HG03575 (cell line): ENCODE results near the gene ORC2.
"Not testable (repeated sequence)": the region's sequence is repeated elsewhere in the genome, so short reads cannot be mapped to it uniquely, and the experiment has no call there.

Experiments used
- ATAC-seq: cut with Tn5 transposase; IDR thresholded peaks from one replicate; pipeline ENCODE4 v1.9.1; 2021; ENCODE audit not compliant: unreplicated experiment, insufficient number of reproducible peaks, low FRiP score; ENCODE audit errors: extremely low read depth

ORC2 gene

DNA sequence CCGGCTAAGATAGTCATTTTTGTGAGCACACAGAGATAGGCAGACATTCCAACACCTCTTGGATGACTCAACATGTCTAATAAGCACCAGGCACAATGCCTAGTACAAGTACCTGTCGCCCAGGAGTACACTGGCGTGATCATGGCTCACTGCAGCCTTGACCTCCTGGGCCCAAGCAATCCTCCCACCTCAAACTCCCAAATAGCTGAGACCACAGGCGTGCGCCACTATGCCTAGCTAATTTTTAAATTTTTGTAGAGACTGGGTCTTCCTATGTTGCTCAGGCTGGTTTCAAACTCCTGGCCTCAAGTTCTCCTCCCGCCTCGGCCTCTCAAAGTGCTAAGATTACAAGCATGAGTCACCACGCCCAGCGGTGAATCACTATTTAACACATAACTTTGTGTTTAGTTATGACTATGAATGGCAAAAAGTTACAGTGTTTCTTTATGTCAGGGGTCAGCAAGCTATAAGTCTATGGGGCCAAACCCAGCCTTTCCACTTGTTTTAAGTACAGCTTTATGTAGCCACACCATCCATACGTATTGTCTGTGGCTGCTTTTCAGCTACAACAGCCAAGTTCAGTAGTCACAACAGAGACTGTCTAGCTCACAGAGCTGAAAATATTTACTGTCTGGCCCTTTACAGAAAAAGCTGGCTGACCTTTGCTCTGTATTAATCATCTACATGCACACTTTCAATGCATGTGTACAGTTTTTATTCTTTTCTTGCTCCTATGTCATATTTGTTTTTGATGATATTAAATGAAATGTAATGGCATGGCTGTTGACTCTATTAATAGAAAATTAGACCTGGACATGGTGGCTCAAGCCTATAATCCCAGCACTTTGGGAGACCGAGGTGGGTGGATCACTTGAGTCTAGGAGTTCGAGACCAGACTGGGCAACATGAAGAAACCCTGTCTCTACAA is 18.7 kb downstream of the ORC2 start:
- no peak for ATAC-seq

DNA sequence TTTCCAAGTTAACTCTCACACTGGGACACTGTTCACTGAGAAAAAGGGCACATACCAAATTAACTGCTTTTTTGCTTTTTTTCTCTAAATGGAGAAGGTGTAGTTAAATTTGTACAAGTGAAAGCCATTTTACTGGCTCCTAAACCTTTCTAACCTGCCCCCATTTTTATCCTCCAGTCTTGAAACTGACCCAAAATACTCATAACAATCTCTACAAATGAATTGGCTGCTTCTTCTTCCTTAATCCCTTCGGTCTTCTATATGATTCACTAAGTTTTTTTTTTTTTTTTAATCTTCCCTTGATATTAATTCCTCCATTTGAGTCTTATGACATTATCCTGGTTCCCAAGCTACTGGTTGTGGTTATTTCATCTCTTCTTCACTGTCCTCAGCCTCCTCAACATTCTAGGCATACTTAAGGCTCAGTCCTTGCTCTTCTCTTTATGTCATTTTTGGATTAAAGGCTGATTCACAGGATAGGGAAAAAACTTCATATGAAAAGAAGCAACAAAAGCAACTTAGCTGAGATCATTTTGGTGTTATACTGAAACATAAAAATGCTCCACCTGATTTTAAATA is 19.8 kb downstream of the ORC2 start:
- ATAC-seq: no peak

DNA sequence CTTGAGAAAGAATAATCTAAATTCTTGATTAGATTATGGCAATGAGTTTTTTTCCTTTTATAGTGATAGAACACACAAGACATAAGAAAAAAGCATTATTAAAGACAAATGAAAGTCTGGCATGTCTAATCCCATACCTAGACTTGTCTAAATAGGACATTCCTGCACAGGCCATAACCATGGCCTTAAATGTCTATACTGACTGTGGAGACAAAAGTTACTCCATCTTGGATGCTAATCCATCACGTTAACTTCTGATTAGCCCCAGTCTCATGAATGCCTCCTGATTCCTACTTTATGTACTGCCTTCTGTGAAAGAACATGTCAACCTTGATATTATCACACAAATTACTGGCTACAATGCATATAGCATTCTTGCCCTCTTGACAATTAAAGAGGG is 23.6 kb downstream of the ORC2 start:
- no peak for ATAC-seq

DNA sequence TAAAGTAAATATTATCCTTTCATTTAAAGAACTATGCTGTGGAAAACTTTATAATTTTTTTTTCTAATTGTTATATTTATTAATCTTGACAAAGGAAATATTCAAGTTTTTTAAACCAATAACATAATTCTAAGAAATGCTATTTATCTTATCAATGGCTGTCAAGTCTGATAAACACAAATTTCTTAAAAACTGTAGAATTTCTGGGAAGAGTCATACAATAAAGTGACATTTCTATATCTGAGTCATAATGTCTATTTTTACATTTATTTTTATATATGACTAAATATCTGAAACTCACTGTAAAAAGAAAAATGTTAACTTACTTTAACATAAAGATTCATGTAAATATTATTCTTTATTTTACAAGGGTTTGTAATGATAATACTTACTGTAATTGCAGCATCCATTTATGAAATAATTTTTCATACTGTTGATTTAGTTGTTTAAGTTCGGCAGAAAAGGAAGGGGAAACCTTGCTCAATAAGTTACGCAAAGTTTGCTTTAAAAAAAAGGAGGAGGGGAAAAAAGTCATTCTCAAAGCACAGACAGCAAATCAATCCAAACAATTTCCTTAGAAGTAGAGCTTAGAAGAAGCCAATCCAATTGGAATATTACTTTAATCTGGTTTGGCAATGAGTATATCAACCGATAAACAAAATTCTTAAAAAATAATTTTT is 32.4 kb downstream of the ORC2 start:
- ATAC-seq: no peak

DNA sequence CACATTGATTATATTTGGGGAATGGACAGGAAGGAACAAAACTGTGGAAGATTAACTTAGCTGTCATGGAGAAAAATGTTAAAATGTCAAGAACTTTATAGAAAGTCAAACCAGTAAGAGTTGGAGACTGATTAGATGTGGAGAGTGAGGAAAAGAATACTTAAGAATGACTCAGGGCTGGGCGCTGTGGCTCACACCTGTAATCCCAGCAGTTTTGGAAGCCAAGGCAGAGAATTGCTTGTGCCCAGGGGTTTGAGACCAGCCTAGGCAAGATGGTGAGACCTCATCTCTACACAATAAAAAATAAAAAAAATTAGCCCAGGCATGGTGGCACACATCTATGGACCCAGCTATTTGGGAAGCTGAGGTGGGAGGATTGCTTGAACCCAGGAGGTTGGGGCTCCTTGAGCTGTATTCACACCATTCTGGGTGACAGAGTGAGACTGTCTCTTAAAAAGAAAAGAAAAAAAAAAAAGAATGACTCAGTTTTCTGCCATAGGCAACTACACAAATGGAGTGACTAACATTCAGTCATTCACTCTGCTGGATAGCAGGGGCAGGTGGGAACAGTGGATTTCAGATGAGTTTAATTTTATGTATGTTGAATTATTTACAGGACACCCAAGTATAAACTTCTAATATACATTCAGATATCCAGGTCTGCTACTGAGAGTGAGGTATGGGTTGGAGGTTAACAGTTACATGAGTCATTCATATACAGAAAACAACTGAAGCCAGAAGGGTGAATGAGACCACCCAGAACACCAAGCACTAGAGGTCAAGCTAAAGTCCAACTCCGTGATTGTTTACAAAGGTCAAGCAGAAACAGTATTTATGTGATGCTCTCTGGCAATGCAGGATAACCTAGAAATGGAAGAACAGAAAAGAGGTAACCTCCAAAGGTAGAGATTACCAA is 33.9 kb downstream of the ORC2 start:
- ATAC-seq: no peak

DNA sequence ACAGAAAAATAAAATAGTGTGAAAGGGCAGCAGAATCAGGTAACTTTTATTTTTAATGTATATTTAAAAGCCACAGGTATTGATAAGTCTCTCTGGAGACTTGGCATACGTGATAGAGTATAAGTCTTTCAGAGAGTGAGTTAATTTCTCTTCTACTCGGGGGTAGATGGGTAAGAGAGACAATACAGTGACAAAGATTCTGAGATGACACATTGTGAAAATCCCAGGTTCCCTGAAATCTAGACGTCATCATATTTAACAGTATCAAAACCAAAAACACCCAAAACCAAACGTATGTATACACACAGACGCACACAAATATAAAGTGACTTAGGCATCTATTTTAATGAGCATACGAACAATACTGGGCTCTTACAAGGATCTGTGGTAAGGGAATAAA is 41.0 kb downstream of the ORC2 start:
- no peak for ATAC-seq

DNA sequence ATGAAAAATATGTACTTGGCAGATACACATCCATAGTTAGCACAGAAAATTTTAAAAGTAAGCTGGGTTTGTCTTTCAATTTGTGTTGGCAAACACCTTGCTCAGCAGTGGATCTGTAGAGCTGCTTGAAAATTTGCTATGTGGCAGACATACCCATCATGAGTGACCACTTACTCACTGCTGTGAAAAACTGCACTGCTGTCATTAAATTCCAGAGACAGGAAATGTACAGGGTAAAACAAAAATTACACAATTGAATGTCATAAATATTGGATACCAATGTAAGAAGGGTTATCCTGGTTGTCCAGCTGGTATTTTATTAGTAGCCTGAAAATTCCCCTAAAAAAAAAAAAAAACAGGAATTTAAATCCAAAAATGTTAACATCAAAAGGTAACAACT is 49.8 kb downstream of the ORC2 start:
- ATAC-seq: no peak

DNA sequence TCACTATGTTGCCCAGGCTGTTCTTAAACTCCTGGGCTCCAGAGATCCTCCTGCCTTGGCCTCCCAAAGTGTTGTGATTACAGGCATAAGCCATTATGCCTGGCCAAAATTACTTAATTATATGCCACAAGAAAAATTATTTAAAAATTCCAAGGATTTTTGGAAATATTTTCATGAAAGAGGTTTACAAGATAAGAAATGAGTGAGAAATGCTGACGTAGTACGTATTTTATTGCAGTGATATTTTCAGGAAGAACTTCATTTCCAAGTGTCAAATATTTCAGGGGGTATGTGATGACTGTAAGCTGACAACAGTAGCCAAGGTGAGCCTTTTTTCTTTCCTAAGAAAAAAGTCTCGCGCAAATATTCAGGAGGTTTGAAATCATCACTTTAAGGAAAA is 53.5 kb downstream of the ORC2 start:
- ATAC-seq: no peak

DNA sequence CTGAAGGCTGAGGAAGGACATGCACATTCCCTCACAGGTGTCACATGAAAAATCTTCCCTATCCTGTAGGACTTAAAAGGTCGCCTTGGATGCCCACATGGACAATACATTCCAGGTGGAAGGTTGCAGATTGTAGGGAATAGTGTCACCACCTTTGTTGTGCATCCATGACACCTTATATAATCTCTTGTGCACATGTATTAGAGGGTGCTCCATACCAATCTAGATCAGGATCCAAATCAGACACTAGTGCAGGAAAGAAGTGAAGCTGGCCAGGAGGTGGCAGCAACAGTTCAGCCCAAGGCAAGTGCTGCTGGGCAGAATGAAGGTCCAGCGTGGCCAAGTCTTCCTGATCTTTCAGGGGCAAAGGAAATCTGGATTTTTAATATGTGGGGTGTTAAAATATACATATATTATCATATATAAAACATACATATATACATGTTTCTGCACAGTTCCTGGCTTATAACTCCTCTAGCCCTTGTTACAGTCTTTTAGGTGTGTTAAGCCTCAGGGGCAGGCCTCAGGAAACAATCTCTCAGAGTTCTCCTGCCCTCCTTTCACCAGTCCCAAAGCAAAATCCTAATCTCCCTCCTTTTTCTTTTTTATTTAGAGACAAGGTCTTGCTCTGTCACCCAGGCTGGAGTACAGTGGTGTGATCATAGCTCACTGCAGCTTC is 57.7 kb downstream of the ORC2 start:
- ATAC-seq: no peak

DNA sequence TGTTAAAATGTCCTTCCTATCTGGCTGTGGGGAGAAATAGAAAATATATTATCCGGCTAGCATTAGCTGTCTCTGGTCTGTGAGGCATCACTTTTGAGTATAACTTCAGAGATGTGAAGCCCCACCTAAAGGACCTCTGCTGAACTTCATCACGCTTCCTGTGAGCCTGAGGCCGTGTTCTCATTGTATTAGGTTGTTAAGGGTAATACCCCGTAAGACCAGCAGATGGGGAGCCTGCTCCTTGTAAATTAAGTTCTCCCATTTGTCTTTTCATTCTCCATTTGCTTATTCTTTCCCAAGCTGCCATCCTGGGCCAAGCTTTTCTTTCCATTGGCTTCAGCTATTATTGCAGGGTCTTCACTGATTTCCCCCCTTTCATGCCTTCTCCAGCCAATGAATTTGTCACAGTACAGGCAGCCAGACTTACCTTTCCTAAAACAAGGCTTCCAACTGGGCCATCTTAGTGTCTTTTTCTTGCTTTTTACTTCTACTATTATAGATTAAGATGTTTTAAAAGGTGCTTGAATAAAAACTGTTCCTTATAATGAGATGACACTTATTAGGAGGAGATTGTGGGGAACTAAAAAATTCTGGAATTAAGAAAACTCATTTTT is 61.9 kb downstream of the ORC2 start:
- peak; percentile 90 for ATAC-seq

DNA sequence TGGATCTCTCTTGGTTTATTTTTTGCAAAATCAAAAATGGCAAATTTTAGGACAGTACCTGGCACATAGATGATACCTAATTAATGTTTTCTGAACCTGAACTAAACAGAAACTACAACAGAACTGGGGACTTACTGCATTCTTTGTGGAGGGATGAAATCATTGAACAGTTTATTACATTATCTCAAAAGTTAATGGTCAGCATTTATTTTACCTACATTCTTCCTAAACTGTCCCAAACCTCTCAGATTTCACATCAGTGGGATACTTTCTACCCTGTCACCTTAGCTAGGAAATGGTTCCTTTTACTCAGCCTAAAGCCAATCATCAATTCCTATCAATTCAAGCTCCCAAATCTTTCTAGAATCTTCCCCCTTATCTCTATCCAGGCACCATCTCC is 64.0 kb downstream of the ORC2 start:
- no peak for ATAC-seq

DNA sequence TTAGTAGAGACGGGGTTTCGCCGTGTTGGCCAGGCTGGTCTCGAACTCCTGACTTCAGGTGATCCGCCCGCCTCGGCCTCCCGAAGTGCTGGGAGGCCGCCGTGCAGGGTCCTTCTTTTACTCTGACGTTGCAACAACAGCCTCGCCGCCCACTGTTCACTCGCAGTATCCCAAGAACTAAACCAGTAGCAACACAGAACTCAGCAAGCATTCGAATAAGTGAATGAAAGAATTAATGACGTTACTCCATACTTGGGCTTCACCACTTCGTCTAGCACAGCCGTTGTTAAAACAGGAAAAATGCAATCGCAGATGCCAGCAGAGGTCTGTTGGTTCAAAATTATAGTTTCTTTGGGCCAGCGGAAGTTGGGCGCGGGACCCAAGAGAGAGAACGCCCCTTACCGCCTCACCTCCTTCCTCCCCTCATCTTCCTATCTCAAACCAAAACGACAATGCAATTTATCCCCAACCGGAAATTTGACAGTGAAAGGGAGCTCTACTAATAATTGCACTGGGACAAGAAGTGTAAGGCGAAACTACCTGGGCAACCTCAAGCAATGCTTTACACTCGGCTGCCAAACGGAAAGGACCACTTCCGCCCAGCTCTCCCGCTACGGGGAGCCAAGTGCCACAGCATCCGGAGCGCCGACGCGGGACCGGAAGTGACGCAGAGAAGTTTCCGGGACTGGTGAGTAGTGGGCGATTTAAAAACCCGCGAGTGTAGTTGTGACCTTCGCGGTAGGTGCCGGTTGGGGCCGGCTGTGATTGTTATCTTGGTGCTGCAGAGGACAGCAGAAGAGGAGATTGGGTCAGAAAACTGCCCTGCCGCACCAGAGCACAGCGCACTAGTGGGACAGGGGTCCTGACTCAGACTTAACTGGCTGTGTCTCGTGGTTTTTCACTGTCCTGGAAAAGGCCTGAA is 74.5 kb downstream of the ORC2 start, which contains the start of the genes NIF3L1 and PPIL3:
NIF3L1 (plus strand) TSS at position 668 of the 922 bp plus-strand sequence. CDS start 2,573 bp downstream, outside the sequence.
PPIL3 (minus strand) TSS at position 374 of the 922 bp plus-strand sequence. CDS start 1,462 bp downstream, outside the sequence.
- peak; percentile 54 for ATAC-seq

DNA sequence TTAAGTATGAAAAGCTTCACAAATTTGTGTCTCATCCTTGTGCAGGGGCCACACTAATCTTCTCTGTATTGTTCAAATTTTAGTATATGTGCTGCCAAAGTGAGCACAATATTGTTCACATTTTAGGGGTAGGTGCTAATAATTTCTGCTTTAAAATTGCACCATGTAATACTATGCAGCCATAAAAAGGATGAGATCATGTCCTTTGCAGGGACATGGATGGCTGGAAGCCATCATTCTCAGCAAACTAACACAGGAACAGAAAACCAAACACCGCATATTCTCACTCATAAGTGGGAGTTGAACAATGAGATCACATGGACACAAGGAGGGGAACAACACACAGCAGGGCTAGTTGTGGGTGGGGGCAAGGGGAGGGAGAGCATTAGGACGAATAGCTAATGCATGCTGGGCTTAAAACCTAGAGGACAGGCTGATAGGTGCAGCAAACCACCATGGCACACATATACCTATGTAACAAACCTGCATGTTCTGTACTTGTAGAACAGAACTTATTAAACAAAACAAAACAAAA is 81.7 kb downstream of the ORC2 start:
- ATAC-seq: not testable (repeated sequence)

DNA sequence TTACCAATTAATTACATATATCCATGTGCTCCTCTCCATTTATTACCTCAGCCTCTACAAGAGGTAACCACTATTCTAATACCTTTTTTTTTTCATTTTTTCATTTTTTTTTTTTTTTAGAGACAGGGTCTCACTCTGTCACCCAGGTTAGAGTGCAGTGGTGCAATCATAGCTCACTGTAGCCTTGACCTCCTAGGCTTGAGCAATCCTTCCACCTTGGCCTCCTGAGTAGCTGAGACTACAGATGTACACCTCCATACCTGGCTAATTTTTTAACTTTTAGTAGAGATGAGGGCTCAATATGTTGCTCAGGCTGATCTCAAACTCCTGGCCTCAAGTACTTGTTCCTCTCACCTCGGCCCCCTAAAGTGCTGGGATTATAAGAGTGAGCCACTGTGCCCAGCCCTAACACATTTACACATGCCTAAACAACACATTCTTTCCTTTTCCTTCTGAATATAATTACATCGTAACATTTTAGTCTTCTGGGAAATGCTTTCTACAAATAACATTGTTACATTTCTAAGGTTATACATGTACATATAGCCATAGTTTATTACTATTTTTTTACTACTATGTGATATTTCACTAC is 85.1 kb downstream of the ORC2 start:
- no peak for ATAC-seq

DNA sequence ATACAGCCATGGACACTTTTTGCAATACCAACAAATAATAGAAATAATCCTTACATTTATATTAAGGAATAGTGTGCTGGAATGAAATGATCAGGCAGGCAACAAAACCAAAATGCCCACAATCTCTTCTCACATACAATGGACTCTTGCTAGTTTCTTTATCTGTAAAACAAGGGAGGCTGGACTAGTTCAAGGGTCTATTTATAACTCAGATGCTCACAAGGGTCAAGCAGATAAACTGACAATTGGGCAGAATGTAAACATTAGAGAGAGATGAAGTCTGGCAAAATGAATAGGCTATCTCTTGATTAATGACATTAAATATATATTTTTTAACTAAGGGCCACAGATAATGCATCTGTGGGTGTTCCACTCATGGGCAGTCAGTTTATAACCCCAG is 86.0 kb downstream of the ORC2 start:
- ATAC-seq: no peak

DNA sequence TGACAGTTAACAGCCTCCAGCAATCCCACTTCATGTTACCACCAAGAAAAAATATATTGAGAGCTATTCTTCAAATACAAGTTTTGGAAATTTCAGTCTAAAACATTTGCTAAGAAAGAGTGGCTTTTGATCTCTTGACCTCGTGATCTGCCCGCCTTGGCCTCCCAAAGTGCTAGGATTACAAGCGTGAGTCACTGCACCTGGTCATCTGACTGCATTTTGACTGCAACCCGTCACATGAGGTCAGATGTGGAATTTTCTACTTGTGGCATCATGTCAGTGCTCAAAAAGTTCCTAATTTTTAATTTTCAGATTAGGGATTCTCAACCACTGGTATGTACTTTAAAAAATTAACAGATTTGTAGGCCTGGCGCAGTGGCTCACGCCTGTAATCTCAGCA is 89.9 kb downstream of the ORC2 start:
- ATAC-seq: no peak
